ENCODE results near the gene CCDC50.

Gene CCDC50, protein sequence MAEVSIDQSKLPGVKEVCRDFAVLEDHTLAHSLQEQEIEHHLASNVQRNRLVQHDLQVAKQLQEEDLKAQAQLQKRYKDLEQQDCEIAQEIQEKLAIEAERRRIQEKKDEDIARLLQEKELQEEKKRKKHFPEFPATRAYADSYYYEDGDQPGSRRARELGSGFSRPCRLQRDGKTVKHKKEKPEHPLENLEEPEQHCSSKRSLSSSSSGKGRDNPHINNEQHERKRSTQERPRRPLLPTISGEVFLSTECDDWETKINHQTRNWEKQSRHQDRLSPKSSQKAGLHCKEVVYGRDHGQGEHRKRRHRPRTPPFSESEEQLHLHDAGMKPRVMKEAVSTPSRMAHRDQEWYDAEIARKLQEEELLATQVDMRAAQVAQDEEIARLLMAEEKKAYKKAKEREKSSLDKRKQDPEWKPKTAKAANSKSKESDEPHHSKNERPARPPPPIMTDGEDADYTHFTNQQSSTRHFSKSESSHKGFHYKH

DNA sequence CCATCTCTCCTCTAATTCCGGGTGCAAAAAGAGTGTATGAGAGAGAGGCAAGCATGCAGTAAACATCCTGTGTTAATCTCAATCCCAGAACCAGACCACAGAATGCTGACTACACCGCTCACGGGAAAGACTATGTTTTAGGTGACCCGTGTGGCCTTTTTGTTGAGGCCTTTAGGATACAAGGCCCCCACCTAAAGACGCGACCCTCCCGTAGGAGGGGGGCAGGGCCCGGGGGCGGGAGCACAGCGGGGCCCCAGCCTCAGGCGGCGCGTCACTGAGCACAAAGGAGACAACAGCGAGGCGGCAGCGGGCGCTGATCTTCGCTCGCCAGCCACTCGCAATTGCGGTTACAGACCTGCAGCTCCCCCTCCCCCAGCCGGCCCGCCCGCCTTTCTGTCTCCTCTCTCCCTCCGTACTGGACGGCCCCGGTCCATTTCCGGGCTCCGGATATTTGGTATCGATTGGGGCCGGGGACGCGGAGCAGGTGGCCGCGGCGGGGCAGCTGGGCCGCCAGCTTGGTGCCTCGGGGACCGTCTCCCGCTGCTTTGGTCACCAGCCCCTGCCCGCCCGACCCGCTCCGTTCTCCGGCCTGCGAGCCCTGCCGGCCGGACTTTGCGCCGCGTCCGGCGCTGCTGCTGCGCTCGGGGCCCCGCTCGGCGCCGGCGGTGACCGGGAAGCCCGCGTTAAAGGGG, at the start of gene CCDC50:
Gene CCDC50 (plus strand): TSS at position 433 of the 692 bp plus-strand sequence. CDS start 281 bp downstream, outside the sequence.
- peak in 1 of 2 experiments; percentile 64 for DNase-seq

DNA sequence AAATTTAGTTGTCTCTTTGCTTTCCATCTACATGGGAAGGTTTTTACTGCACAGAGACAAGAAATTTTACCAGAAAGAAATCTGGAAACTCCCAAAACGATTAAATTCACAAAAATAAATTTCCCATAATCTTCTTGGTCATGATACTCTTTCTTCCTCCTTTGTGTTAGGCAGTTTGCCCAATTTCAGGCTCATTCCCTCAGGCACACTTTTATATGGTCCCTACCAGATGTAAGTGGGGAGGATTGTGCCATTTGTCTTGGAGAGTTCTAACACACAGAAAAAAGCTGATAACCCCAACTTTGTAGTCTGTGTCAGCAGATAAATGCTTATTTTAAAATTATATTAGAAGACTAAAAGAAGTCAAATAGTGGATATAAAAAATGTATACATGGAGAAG, 49.1 kb upstream of the CCDC50 start:
- no peak for DNase-seq

DNA sequence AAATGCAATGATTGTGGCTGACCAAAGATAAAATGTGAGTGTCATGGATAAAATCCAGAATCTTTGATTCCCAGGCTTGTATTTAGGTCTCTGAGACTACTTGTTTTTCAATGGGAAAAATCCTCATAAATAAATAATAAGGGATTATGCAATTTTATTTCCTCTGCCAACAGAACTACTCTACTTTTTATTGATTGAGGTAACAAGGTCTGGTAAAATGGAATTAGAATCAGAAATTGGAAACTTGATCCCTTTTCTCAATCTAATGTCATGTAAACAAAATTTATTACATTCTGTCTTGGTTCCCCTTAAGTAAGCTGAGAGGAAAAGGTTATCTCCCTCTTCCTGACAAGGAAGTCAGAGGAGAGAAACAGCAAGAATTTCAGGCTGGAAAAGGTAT, 48.3 kb upstream of the CCDC50 start:
- DNase-seq: no peak

DNA sequence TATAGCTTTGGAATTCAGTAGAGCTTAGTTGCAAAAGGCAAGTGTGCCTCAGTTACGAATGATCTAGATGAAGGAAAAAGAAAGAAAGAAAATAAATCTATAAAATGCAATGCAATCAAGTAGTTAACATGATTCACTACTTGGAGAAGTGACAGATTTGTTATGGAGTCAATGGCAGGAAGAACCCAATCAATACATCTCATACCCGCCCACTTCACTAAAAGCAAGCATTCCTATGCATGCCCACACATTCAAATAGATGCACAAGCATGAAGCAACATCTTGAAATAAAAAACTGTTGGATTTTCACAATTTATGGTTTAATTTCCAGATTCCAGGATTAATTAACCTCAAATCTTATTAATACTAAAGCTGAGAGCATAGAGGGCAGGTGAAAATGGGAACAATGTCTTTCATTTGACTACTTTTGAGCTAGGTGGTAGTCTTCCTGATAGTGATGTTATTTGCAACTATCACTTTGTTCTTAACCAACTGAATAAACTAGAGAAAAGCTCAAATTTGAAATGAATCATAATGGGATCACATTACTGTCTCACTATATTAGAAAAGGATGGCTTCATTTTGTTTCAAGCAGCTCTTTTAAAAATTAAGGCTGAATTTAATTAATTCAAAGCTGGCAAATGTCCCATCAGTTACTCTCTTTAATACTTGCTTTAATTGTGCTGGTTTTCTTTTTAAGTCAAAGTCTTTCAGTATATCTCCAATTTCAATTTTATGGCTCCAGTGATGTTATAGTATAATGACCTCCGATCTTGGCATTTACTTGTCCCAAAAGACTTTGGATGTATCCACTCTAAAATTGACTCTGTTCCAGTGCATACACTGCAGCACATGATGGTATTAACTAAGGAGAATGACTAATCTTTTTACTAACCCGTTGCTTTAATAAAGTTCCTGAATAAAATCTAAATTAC, 46.7 kb upstream of the CCDC50 start:
- DNase-seq: no peak

DNA sequence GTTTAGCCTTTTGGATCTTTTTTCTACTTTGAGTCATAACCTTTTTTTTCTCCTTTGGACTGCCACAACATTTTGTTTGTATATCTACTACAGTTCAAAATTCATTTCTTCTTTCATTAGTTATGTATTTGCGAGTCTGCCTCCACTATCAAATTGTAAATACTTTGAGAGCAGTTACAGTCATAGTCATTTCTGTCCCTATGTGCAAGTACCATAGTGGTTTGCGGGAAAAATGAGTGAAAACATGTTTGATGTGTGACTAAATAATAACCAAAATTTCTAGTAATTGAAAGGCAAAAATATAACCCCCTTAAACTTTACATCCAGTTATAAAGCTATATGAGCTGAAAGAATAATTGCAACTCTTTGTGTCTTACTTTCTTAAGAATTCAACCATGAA, 45.8 kb upstream of the CCDC50 start:
- no peak for DNase-seq

DNA sequence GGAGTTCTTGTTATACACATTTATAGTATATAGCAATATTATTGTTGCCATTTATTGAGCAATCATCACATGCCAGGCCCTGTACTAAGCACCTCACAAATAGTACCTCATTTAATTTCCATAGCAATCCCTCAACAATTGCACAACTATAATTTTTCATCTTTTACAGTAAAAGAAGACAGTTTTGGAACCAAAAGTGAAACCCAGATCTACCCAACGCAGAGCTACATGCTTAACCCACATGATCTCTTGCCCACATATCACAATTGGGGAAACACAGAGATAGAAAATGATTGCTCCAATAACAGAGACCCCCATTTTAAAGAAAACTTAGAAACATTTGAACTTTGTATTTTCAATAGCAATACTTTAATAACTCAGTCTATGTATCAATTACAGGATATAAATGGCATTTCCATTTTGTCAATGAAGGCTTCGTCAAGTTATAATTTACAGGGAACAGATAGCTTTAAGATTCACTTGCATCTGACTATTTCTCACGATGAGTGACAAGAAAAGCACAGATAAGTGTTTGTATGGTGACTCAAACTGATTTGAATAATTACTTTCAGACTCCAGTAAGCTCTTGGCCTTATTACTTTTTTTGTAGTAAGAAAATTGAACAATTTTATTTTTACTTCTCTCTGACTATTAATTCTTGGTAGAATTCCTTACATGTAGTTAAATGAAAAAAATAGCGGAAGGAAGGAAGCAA, 38.7 kb upstream of the CCDC50 start:
- no peak for DNase-seq

DNA sequence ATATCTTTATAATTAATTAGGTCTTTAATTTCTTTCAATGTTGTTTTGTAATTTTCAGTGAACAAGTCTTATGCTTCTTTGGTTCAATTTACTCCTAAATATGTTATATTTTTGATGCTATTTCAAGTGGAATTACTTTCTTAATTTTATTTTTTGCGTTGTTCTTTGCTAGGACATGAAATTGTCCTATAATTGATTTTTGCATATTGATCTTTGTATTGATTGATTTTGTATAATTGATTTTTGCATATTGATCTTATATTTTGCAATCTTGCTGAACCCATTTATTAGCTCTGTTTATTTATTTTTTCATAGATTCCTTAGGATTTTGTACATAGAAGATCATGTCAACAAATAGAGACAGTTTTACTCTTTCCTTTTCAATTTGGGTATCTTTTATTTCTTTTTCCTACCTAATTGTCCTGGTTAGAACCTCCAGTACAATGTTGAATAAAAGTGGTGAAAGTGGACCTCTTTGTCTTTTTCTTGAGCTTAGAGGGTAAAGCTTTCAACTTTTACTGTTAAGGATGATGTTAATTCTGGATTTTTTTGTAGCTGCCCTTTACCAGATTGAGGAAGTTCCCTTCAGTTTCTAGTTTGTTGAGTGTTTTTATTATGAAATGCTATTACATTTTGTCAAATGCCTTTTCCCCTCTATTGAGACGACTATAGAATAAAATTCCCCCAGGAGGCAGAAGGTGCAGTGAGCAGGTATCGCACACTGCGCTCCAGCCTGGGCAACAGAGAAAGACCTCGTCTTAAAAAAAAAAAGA, 36.8 kb upstream of the CCDC50 start:
- no peak for DNase-seq

DNA sequence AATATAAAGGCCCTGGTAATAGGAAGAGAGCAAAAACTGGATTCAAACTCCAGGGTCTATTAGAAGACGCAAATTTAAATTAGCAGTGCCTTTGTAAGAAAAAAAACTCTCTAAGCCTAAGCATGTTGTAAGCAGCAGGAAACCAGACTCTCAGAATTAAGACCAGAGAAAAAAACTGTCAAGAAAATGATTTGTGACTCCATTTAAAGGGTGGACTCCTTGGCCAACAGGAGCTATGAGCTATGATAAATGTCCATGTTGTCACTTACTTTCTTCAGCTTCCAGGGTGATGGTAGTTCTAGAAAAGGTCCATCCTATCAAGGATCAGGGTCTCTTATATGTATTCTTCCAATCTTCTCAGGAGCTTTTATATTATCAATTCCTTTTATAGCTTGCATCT, 34.9 kb upstream of the CCDC50 start:
- no peak for DNase-seq

DNA sequence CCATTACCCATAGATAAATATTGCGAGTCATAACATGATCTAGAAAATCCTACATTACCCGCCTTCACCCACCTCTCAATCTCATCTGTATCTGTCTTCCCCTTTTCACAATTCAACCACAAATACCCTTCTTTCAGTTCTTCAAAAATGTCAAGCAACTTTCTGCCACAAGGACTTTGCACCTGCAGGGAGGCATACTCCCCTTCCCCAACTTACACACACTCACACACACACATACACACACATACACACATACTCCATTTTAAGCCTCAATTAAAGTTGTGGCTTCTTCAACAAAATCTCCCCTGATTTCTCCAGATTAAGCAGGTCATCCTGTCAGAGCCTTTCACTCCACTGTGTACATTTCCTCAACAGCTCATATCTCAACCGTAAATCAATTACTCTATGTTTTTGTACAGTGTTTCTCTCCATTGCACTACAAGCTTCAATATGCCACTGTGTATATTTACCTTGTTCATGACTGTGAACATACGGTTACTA, 33.1 kb upstream of the CCDC50 start:
- no peak for DNase-seq

DNA sequence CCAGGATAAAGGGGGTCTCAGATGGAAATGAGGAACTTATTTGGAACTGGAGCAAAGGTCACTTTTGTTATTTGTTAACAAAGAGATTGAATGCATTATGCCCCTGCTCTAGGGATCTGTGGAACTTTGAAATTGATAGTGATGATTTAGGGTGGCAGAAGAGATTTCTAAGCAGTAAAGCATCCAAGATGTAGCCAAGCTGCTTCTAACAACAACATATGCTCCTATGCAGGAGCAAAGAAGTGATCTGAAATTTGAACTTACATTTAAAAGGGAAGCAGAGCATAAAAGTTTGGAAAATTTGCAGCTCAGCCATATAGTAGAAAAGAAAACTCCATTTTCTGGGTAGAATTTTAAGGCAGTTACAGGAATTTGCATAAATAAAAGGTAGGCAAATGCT, 30.3 kb upstream of the CCDC50 start:
- DNase-seq: no peak

DNA sequence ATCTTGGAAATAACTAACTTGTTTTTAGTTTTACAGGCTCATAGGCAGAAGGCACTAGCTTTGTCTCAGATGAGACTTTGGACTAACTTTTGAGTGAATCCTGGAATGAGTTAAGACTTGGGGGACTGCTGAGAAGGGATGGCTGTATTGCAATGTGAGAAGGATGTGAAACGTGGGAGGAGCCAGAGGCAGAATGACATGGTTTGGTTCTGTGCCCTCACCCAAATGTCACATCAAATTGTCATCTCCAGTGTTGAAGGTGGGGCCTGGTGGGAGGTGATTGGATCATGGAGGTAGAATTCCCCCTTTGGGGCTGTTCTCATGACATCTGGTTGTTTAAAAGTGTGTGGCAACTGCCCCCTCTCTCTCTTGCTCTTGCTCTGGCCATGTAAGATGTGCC, 28.8 kb upstream of the CCDC50 start:
- DNase-seq: no peak

DNA sequence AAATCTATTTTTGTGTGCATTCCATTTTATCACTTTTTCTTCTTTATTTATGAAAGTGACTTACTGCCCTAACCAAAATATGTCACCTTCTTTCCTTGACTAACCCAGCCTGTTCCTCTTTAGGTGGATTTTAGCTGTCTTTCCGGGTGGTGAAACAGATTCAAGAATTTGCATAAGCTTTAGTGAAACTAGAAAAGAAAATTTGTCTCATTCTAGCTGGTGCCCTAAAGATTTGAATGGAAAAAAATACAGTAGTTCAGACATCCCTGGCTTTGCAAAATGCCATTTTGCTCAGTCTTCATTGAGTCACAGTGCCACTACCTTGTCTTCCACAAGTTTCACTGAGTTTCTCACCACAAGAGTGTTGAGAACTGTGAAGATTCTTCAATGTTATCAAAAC, 28.2 kb upstream of the CCDC50 start:
- DNase-seq: no peak

DNA sequence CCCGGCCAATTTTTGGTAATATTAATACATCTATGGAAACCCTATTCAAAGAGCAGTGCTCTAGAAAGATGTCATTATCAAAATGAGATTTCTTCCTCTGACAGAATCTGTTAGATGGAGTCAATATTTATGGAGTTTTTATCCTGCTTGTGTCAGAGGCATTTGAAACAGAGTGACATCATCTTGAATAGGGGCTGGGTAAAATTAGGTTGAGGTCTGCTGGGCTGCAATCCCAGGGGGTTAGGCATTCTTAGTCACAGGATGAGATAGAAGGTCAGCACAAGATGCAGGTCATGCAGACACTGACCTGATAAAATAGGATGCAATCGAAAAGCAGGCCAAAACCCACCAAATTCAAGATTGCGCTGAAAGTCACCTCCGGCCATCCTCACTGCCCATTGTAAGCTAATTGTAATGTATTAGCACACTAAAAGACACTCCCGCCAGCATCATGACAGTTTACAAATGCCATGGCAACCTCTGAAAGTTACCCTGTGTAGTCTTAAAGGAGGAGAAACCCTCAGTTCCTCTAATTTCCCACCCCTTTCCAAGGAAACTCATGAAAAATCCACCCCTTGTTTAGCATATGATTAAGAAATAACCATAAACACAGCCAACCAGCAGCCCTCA, 27.3 kb upstream of the CCDC50 start:
- DNase-seq: no peak

DNA sequence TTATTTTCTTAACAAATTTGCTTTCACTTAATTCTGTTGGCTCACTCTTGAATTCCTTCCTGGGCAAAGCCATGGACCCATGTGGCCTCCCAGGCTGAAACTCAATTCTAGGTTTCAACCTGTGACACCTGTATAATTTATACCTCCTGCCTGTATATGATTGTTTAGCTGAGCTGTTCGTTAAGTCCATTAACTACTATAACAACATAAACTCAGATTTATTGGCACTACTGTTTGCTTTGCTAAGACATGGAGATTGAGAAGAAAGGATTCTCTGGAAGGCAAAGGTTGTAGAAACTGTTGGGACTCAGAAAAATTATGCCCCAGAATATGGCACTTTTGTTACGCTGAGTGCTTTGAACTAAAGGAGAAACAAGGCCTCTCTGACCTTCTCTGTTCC, 26.7 kb upstream of the CCDC50 start:
- no peak for DNase-seq

DNA sequence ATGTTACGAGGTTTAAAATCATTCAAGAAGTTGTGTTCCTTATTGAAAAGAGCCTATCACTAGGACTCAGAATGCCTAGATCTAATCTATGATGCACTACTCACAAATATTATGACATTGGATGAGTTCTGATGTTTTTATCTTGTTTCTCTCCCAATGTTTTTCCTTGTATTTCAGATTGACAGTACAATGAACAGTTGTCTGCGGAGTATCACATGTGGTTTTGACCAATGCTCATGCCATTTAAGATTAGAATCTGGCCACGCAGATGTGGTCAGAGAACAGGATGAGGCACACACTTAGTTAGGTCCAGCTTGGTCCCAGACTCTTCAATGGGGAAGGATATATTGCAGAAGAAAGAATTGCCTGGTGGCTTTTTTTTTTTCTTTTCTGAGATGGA, 25.6 kb upstream of the CCDC50 start:
- DNase-seq: no peak

DNA sequence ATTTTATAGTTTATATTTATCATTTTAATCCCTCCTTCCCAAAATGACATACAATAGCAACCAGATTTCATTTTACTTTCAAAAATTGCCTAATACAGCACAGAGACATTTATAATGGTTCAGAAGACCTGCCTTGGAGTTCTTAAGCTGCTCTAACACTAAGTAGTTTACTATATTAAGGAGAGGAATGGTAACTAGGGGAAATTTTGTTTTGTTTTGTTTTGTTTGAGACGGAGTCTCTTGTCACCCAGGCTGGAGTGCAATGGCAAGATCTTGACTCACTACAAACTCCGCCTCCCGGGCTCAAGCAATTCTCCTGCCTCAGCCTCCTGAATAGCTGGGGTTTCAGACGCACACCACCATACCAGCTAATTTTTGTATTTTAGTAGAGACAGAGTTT, 22.8 kb upstream of the CCDC50 start:
- DNase-seq: no peak

DNA sequence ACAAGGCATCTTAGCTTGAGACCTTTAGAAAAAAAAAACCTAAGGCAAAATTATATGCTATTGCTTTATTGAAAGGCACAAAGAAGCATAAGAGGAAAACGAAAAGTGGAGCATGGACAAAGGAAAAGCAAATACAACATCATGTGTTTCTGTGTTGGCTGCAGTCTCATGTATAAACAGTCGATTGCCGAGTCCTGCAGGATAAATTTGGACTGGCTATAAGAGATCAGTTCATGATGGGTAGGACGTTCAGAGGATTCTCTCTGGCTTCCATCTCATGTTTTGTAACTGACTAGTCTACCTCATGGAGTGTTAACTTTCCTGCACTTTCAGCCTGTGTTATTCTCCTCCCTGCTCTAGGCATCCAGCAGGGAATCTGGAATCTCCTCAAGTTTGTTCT, 21.9 kb upstream of the CCDC50 start:
- no peak for DNase-seq

DNA sequence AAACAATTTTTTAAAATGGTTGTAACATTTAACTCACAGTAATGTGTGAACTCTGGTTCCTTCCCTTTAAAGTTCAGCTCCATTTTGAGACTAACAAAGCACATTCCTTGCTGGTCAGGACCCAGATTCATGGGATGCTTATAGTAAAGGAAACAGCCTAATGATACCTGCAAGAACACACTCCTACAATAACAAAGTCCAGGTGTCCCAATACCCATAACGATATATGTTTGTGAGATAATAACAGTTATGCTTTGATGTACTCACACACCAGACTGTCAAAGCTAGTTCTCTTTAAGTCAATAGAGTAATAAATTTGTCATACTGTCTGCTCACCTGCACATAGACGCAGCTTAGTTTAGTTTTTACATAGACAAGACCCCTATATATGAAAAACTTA, 15.9 kb upstream of the CCDC50 start:
- DNase-seq: no peak

DNA sequence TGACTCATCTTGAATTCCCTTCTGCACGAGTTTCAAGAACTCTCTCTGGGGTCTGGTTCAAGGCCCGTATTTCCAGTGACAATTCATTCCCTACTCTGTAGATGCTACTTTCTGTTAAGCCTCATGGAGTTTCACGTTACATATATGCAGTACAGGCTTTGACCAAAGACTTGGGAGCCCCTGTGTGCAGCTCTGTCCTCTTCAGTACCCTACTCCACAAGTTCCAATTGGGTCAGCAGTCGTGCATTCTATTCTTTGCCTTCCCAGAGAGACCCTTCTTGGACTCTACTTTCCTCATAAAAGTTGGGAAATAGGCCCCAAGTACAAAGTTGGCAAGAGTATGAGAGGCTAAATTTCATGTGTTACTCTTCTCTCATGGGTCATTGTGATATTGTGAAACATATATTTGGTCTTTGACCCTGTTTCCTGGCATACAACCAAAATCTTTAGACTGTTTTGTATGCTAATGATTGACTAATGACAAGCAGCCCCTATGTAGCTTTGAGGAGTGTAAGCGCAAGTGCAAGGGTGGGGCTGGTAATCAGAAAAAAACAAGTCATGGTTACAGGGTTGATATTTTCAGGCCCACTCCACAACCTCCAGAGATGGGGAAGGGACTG, 15.0 kb upstream of the CCDC50 start:
- no peak for DNase-seq

DNA sequence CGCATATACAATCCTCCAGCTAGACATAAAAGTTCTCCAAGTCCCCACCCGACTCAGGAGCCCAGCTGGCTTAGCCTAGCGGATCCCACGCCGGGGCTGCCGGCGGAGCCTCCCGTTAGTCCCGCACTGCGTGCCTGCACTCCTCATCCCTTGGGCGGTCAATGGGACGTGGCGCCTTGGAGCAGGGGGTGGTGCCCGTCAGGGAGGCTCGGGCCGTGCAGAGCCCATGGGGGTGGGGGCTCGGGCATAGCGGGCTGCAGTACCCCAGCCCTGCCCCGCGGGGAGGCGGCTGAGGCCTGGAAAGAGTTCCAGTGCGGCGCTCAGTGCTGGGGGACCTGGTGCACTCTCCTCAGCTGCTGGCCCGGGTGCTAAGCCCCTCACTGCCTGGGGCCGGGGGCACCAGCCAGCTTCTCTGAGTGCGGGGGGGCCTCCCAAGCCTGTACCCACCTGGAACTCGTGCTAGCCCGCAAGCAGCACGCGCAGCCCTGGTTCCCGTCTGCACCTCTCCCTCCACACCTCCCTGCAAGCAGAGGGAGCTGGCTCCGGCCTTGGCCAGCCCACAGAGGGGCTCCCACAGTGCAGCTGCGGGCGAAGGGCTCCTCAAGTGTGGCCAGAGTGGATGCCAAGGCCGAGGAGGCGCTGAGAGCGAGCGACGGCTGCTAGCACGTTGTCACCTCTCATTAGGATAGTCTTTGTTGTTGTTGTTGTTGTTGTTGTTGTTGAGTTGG, 12.2 kb upstream of the CCDC50 start:
- DNase-seq: no peak

Data from NCI-H187 (cell line).